Measurements from ENCODE around the gene KHK. TPM values are rescaled to one million over a fixed set of nuclear protein-coding genes. Genes with fewer than 3 reads are reported as not detected.

The KHK gene
- total RNA-seq, 3 donors from 2014 or later = 6.3 to 14.7 (median 8.1) TPM

- Histone ChIP-seq H3K4me3 (no peak overlapping the region), H3K4me1 (ENCODE audit: low read depth) (peaks cover 10% of the 10 kb centered on the region), H3K36me3 (ENCODE audit: low read depth) (no peaks in the 10 kb centered on the region), H3K9me3 (no peaks in the 10 kb centered on the region)
- TF ChIP-seq CTCF (IDR thresholded peaks at IDR 0.05) = no peak
- intact Hi-C loops (cut with DNase I, micrococcal nuclease) = loop anchor here (10.0 kb wide), 3 partner anchors 110 to 190 kb away; partner anchors contain the start of genes ATRAID (in 1 of the 2), CAD (in 1 of the 2), SLC5A6 (in 1 of the 2) and TRIM54 (in 1 of the 2)
- ATAC-seq = no peak
- DNase-seq = no peak
Observed at GRCh38 chr2:27094353-27094984, 7.9 kb downstream of the KHK start.

- peaks cover 10% of the 10 kb centered on the region for H3K4me1 ChIP-seq (ENCODE audit: low read depth)
- no peaks in the 10 kb centered on the region for H3K9me3 ChIP-seq
- ATAC-seq (no peak), DNase-seq (no peak)
- no peak for TF ChIP-seq CTCF (IDR thresholded peaks at IDR 0.05)
- intact Hi-C loops (cut with DNase I, micrococcal nuclease) = loop anchor here (10.0 kb wide), 3 partner anchors 109 to 189 kb away; partner anchors contain the start of genes ATRAID (in 1 of the 2), CAD (in 1 of the 2), SLC5A6 (in 1 of the 2) and TRIM54 (in 1 of the 2)
- H3K4me3 ChIP-seq = no peak overlapping the region
- H3K36me3 ChIP-seq (ENCODE audit: low read depth) = no peaks in the 10 kb centered on the region
Observed at GRCh38 chr2:27095427-27095744, 8.8 kb downstream of the KHK start.

- no peaks in the 10 kb centered on the region for H3K9me3 ChIP-seq
- intact Hi-C loops (cut with DNase I, micrococcal nuclease) = loop anchor here (10.0 kb wide), 3 partner anchors 109 to 189 kb away; partner anchors contain the start of genes ATRAID (in 1 of the 2), CAD (in 1 of the 2), SLC5A6 (in 1 of the 2) and TRIM54 (in 1 of the 2)
- H3K4me3 ChIP-seq = no peak overlapping the region
- ATAC-seq (peak; percentile 71), DNase-seq (peak; percentile 58 to 75 (median 60))
- H3K4me1 ChIP-seq (ENCODE audit: low read depth) = peaks cover 10% of the 10 kb centered on the region
- no peak for TF ChIP-seq CTCF (IDR thresholded peaks at IDR 0.05)
- no peaks in the 10 kb centered on the region for H3K36me3 ChIP-seq (ENCODE audit: low read depth)
Observed at GRCh38 chr2:27095745-27096651, 9.4 kb downstream of the KHK start.

- no peak for ATAC-seq
- intact Hi-C loops (cut with DNase I, micrococcal nuclease) = loop anchor here (10.0 kb wide), 3 partner anchors 108 to 188 kb away; partner anchors contain the start of genes ATRAID (in 1 of the 2), CAD (in 1 of the 2), SLC5A6 (in 1 of the 2) and TRIM54 (in 1 of the 2)
- no peak overlapping the region for H3K4me3 ChIP-seq
- peaks cover 10% of the 10 kb centered on the region for H3K4me1 ChIP-seq (ENCODE audit: low read depth)
- no peaks in the 10 kb centered on the region for H3K9me3 ChIP-seq
- no peaks in the 10 kb centered on the region for H3K36me3 ChIP-seq (ENCODE audit: low read depth)
- TF ChIP-seq CTCF (IDR thresholded peaks at IDR 0.05) = no peak
- DNase-seq = no peak
Observed at GRCh38 chr2:27096748-27097297, 10.3 kb downstream of the KHK start.

GRCh38 chr2:27097341-27097740 is 10.8 kb downstream of the KHK start:
- intact Hi-C loops (cut with DNase I, micrococcal nuclease) = loop anchor here (10.0 kb wide), 3 partner anchors 107 to 187 kb away; partner anchors contain the start of genes ATRAID (in 1 of the 2), CAD (in 1 of the 2), SLC5A6 (in 1 of the 2) and TRIM54 (in 1 of the 2)
- Histone ChIP-seq H3K4me1 (ENCODE audit: low read depth) (peaks cover 10% of the 10 kb centered on the region), H3K4me3 (no peak overlapping the region), H3K36me3 (ENCODE audit: low read depth) (no peaks in the 10 kb centered on the region), H3K9me3 (no peaks in the 10 kb centered on the region)
- DNase-seq (no peak), ATAC-seq (no peak)
- TF ChIP-seq CTCF (IDR thresholded peaks at IDR 0.05) = no peak
